HG02759 (cell line): ENCODE measurements around the gene ANKRD26.
"Not testable (repeated sequence)": the region's sequence is repeated elsewhere in the genome, so short reads cannot be mapped to it uniquely, and the experiment has no call there.

Experiments used
- ATAC-seq: cut with Tn5 transposase; IDR thresholded peaks from one replicate; pipeline ENCODE4 v1.9.1; 2021; ENCODE audit warnings: mild to moderate bottlenecking, moderate library complexity; ENCODE audit not compliant: unreplicated experiment

ANKRD26 gene

DNA sequence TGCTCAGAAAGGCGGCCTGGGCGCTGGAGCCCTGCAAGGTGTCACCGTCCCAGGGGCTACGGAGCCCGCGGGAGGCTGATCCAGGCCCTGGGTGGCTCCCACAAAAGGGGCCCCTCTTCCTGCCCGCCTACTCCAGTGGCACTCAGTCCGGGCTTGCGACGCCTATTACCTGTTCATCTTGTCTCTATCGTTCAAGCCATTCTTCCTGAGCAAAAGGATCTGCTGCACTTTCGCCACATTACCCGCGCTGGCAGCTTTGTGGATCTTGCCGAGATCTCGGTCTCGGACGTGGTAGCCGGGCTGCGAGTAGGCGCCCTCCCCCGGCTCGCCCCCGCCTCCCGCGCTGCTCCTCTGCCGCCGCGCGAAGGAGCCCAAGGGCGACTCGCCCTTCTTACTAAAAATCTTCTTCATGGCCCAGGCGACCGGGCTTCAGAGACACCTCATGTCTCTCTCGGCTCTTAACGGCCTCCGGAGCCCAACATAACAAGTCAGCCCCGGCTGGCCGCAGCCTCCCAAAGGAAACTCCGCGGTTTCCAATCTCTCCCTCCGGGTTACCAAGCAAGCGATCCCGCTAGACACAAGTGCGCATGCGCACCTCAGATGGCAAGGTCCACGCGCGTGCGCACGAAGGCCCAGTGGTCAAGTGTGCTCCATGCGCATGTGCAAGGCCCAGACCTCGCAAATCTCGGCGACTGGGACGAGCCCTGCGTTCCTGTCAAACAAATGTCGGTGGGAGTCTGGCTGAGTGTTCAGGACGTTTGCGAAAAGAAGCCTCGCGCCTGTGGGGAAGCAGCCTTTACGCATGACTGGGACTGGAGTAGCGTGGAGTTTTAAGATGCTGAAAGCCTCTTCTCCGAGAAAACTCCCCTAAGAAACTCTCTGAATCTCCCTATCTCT is at the start of gene ANKRD26:
Gene ANKRD26, minus strand, starts transcription at position 579 of the 897 bp plus-strand sequence. Its CDS starts 168 bp downstream, at position 411.
- peak; percentile 83 for ATAC-seq

- no peak for ATAC-seq
These were observed 47.4 kb upstream of the ANKRD26 start for GRCh38 chr10:27147701-27148100.

GRCh38 chr10:27145937-27146336 is 45.6 kb upstream of the ANKRD26 start:
- ATAC-seq: no peak

GRCh38 chr10:27143686-27144085 is 43.4 kb upstream of the ANKRD26 start:
- ATAC-seq: no peak

DNA sequence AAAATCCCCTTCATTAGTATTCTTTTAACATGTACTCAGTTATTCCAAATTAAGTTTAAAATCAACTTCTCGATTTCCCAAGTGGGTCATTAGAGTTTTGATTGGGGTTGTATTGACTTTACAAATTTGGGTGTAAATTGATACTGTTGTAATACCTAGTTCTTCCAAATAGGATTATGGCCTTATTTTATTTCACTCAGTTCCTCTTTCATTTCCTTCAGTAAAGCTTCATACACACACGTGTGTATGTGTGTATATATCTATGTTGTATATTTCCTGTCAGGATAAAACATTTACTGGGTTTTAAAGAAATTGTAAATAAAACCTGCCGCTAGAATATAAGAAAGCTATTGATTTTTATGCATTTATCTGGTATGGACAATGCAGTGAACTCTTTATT is 38.0 kb upstream of the ANKRD26 start:
- ATAC-seq: no peak

GRCh38 chr10:27134371-27134770 is 34.1 kb upstream of the ANKRD26 start:
- no peak for ATAC-seq

DNA sequence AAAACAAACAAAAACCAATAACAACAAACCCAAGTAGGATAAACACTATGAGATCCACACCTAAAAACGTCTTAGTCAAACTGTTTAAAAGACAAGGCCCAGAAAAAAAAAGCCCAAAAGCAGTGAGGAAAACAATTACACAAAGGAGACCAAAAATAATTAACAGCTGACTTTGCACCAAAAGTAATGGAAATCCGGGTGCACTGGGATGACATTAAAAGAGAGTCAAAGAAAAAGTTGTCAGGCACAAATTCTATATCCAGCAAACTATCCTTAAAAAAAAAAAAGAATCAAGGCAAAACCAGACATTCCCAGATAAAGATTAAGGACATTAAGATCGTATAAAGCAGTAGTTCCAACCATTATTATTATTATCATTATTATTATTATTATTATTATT is 7.9 kb upstream of the ANKRD26 start:
- no peak for ATAC-seq

DNA sequence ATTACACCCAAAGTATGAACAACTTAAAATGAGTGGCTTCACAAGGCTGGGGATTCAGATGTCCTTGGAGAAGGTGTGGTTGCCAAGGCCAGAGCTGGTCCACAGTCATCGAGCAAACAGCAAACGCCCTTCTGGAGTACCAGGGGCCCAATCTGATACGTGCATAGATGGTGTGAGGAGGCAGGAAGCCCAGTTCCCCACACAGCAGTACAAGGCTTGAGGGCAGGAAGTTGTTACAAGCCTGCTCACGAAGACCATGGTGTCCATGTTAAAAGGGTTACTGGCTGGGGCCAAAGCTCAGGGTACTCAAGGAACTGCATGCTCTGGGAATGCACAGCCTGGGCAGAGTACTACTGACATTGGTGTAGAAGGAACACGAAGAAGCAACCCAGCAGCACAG is 4.6 kb upstream of the ANKRD26 start:
- no peak for ATAC-seq

DNA sequence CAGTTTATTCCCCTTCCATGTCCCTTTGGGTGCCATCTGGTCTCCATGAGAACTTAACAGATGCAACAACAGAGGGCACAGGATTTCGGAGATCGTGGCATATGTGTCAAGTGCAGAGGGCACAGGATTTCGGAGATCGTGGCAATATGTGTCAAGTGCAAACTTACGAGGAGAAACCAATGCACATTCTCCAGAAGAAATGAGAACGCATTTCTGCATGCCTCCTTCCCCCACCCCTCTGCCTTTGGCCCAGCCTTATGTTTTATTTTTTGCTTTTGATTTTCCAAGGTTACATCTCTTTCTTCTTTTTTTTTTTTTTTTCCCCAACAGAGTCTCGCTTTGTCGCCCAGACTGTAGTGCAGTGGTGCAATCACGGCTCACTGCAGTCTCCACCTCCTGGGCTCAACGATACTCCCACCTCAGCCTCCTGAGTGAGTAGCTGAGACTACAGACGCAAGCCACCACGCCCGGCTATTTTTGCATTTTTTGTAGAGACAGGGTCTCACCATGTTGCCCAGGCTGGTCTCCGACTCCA is 586 bp upstream of the ANKRD26 start:
- no peak for ATAC-seq

- ATAC-seq: no peak
These were observed 846 bp downstream of the ANKRD26 start for GRCh38 chr10:27099448-27099847.

DNA sequence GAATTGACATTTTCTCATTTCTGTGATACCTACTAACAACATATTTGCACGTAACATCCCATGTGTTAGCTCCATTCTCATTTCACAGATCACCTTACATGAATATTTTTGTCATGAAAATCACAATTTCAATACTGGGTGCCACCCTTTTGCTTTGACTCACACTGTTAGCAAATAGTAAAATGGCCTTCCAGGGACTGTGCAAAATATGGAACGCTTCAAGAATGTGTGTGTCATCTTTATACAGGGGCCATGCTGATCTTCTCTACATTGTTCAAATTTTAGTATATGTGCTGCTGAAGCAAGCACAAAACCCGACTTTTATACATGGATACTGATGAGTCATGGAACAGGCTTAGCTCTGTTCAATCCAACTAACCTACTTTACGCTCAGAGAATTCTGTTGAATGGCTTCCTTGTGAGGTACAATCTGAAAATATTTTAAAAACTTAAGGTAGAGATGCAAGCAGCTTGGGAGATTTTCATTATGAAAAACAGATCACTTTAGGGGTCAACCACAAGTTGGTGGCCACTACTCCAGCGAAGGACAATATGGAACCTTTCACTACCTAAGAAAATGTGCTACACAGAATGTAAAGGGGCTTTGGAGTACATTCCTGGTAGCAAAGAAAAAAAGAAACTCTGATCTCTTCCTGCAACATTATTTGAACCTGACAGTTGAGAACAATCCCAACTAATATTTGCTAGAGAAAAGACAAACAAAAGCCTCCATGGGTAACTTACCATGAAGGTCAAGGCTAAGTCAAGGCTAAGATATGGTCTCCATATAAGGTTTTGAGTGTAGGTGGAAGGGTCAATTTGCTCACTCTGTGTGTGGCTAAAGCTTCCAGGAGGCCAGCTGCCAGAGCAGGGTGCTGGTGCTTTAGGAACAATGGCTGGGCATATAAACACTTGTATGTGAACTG is 11.9 kb downstream of the ANKRD26 start:
- ATAC-seq: no peak

DNA sequence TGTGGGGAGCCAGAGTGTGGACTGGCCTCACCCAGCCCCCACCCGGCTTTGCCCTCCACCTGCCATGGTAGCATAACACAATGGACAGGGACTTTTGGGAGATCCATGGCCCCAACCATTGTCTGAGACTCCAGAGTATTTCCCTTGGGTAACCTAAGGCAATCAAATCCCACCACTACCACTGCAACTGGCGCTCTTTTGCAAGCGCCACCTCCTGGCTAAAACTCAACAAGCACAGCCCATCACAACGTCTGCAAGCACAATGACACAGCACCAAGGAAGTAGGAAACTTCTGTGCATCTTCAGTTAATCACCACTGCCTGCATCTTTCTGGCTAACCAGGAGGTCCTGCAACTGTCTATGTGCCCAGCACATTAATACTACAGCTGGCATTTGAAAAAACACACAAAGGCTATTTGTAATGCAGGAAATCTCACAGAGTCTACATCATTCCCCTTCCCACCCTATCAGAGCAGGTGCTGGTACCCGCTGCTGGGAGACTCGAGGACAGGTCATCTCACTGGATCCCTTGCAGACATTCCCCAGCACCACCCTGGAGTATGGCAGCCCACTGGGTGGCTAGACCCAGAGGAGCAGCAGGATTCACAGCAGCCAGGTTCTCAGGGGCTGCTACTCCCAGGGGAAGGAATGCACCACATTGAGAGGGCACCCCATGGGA is 27.7 kb downstream of the ANKRD26 start:
- no peak for ATAC-seq

DNA sequence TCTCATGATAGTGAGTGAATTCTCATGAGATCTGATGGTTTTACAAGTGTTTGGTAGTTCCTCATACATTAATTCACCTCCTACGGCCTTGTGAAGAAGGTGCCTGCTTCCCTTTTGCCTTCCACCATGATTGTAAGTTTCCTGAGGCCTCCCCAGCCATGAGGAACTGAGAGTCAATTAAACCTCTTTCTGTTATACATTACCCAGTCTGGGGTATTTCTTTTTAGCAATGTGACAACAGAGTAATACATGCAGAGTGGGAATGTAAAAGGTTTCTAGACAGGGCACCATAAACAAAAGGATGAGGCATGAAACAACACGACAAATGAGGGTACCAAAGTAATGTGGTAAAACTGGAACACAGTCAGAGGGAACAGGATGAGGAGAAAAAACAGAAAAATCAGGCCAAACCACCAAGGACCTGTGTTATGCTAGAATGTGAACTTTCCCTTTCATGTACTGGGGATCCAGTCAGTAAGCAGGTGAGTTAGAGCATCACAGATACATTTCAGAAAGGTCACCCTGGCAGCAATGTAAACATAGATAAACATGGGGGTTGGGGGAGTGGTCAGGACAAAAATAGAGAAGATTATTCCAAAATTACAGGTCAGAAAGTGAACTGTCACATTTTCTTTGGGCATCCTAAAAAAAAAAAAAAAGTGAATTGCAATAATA is 31.9 kb downstream of the ANKRD26 start:
- no peak for ATAC-seq

GRCh38 chr10:27065084-27065483 is 35.2 kb downstream of the ANKRD26 start:
- ATAC-seq: no peak

GRCh38 chr10:27052656-27053055 is 47.6 kb downstream of the ANKRD26 start:
- ATAC-seq: no peak

DNA sequence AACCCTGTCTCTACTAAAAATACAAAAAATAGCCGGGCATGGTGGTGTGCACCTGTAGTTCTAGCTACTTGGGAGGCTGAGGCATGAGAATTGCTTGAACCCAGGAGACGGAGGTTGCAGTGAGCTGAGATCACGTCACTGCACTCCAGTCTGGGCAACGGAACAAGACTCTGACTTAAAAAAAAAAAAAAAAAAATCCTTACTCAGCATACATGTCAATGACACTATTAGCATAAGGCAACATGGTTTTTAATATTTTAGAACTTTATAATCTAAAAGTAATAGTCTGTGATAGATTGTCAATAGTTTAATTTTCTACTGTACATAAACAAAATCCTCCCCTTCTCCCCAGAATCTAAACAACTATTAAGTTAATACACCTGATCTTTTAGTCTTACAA is 55.0 kb downstream of the ANKRD26 start:
- ATAC-seq: not testable (repeated sequence)

GRCh38 chr10:27041196-27041595 is 59.1 kb downstream of the ANKRD26 start:
- no peak for ATAC-seq

DNA sequence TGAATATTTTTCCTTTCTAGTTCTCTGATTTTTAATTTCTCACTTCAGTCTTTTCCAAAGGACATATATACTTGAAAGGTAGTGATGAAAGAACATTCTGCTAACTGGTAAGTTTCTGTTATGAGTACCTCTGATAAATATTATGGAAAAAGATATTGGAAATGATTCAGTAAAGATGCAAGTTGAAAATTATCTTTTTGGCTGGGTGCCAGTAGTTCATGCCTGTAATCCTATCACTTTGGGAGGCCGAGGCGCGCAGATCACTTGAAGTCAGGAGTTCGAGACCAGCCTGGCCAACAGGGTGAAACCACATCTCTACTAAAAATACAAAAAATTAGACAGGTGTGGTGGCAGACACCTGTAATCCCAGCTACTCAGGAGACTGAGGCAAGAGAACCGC is 62.1 kb downstream of the ANKRD26 start:
- no peak for ATAC-seq

DNA sequence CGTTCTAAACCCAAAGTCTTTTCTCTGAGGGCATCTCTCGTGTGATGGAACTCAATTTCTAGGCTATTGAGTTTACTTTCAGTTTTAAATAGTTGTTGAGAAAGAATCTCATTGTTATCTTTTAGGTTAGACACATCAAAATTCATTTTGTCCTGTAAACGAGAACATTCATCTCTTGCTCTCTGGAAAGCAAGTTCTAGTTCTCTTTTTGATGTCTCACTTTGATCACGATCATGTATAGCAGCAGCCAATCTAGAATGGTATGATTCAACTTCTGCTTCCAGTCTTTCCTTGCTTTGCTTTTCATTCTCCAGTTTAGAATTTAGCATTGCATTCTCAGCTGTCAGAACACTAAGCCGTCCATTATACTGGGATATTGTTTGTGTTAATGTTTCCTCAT is 65.1 kb downstream of the ANKRD26 start:
- no peak for ATAC-seq

- no peak for ATAC-seq
These were observed 70.2 kb downstream of the ANKRD26 start for GRCh38 chr10:27030060-27030459.
